Fibroblast of villous mesenchyme (primary cell): ENCODE data around the gene GNPNAT1. TPM values are rescaled to one million over a fixed set of nuclear protein-coding genes. Genes with fewer than 3 reads are reported as not detected.

Source experiments
- DNase-seq: peaks from one replicate; pipeline ENCODE4 v3.0.0-alpha.2; 2010; ENCODE audit warnings: low read depth
- H3K4me3 ChIP-seq: 2 replicates; pipeline ENCODE4 v1.5.1; 2011; ENCODE audit warnings: low read depth, mild to moderate bottlenecking, low read length
- CTCF ChIP-seq: IDR thresholded peaks from 2 replicates; pipeline ENCODE4 v1.5.1; 2012; ENCODE audit warnings: low read depth, mild to moderate bottlenecking, low read length; ENCODE audit not compliant: insufficient read depth
- total RNA-seq: library from RNA; depleted of rRNA; stranded (reverse); fragments of >200 nt; gene quantifications from 2 replicates; pipeline ENCODE4 v1.2.3, GENCODE V29; 2012

The GNPNAT1 gene
- total RNA-seq, 1 donor, result 31.1 TPM

- no peak overlapping the region for H3K4me3 ChIP-seq
- no peak for TF ChIP-seq CTCF
- DNase-seq, result no peak
Observed at GRCh38 chr14:52833891-52834290, 42.5 kb upstream of the GNPNAT1 start.

GRCh38 chr14:52829527-52830185, 38.2 kb upstream of the GNPNAT1 start:
- DNase-seq, result no peak
- TF ChIP-seq CTCF, result no peak
- H3K4me3 ChIP-seq, result no peak overlapping the region

GRCh38 chr14:52827426-52827825, 36.0 kb upstream of the GNPNAT1 start:
- TF ChIP-seq CTCF, result no peak
- no peak overlapping the region for H3K4me3 ChIP-seq
- DNase-seq, result no peak

GRCh38 chr14:52825085-52825484, 33.7 kb upstream of the GNPNAT1 start:
- no peak for TF ChIP-seq CTCF
- no peak overlapping the region for H3K4me3 ChIP-seq

GRCh38 chr14:52824462-52824861, 33.1 kb upstream of the GNPNAT1 start:
- peak; percentile 25 for DNase-seq
- no peak overlapping the region for H3K4me3 ChIP-seq
- no peak for TF ChIP-seq CTCF

More at GRCh38 chr14:52825085-52825484, 33.7 kb upstream of the GNPNAT1 start:
- DNase-seq, result no peak

GRCh38 chr14:52821805-52822250, 30.4 kb upstream of the GNPNAT1 start:
- no peak overlapping the region for H3K4me3 ChIP-seq
- no peak for TF ChIP-seq CTCF

GRCh38 chr14:52808101-52808500, 16.7 kb upstream of the GNPNAT1 start:
- no peak for DNase-seq
- TF ChIP-seq CTCF, result no peak
- H3K4me3 ChIP-seq, result no peak overlapping the region

More at GRCh38 chr14:52821805-52822250, 30.4 kb upstream of the GNPNAT1 start:
- DNase-seq, result no peak
